HAP-1 (cell line): ENCODE measurements around the gene TMEM205.
"Not testable (repeated sequence)": the region's sequence is repeated elsewhere in the genome, so short reads cannot be mapped to it uniquely, and the experiment has no call there.

Experiments used
- DNase-seq, 2 experiments: peaks; one replicate each; pipeline ENCODE4 v3.0.0-alpha.2; 2016 to 2020; ENCODE audit warnings: low spot score in 2 of 2
- H3K27me3 ChIP-seq: fragments of 250-450 bp; sonication (Bioruptor Pico); 2 replicates; pipeline ENCODE4 v1.5.1; 2020; ENCODE audit warnings: low read depth, mild to moderate bottlenecking, moderate library complexity
- H3K36me3 ChIP-seq: fragments of 250-450 bp; sonication (Bioruptor Pico); replicated peaks from 2 replicates; pipeline ENCODE4 v1.5.1; 2020; ENCODE audit warnings: mild to moderate bottlenecking
- H3K4me1 ChIP-seq: fragments of 250-450 bp; sonication (Bioruptor Pico); 2 replicates; pipeline ENCODE4 v1.5.1; 2020; ENCODE audit warnings: mild to moderate bottlenecking
- H3K4me3 ChIP-seq: fragments of 250-450 bp; sonication (Bioruptor Pico); 2 replicates; pipeline ENCODE4 v1.5.1; 2020; ENCODE audit warnings: mild to moderate bottlenecking, moderate library complexity
- H3K9me3 ChIP-seq: fragments of 250-450 bp; sonication (Bioruptor Pico); 2 replicates; pipeline ENCODE4 v1.5.1; 2020; ENCODE audit warnings: mild to moderate bottlenecking, moderate library complexity
- in situ Hi-C: fragments of 300-500 bp; cut with MboI; formaldehyde crosslinking; loops from 3 replicates; pipeline ENCODE4 v1.14.3; 2020; ENCODE audit warnings: low sequenced_read_pairs, inconsistent platforms, mixed read lengths

The TMEM205 gene

GRCh38 chr19:11339254-11340098 lies 6.6 kb downstream of the TMEM205 start, which contains the start of gene RAB3D:
Gene RAB3D, minus strand, starts transcription at chr19:11339657. Its CDS starts 2,258 bp downstream, at chr19:11337399.
- peak; percentile 92 to 98 for DNase-seq
- Histone ChIP-seq H3K4me1 (peaks cover 8% of the 10 kb centered on the region; the same call in 1 of the 2 replicates), H3K36me3 (peaks cover 8% of the 10 kb centered on the region), H3K27me3 (no peaks in the 10 kb centered on the region), H3K9me3 (0 out of 2 replicates have a peak, but pooled peaks cover 2% of the 10 kb centered on the region), H3K4me3 (peak within 1 kb of the TSS; percentile 68)
- in situ Hi-C loops, result no loop called here

DNA sequence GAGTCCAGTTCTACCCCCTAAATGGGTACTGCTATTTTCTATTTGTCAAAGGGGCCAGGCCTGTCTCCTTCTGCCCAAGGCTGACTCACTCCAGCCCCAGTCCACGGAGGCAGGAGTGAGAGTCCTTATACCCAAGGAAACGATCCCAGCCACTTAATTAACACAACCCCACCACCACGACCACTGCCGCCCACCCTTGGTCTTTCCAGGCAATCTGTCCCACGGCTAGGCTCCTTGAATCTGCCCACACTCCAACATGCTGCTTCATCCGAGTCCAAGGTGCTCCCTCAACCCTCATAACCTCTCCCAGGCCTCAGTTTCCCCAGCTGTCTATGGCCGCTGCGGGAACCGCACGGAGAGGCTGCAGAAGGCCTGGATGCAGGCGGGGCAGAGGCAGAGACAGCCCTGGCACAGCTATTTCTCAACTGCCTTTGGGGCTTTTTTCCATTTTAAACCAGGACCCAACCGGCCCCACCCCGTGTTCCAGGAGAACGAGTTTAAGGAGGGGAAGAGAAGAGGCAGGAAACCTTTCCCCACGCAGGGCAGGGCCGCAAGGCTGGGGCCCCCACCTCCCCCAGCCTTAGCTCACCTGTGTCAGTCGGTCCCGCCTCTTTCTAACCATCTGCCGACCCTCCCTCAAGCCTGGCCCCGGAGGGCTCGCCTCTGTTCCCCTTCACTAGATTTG lies 7.4 kb downstream of the TMEM205 start:
- peaks cover 8% of the 10 kb centered on the region; the same call in 1 of the 2 replicates for H3K4me1 ChIP-seq
- 0 out of 2 replicates have a peak, but pooled peaks cover 2% of the 10 kb centered on the region for H3K9me3 ChIP-seq
- H3K36me3 ChIP-seq, result peaks cover 8% of the 10 kb centered on the region
- in situ Hi-C loops, result no loop called here
- peak overlapping the region; percentile 68 for H3K4me3 ChIP-seq
- DNase-seq, result no peak
- H3K27me3 ChIP-seq, result no peaks in the 10 kb centered on the region

- no peak overlapping the region for H3K4me3 ChIP-seq
- 0 out of 2 replicates have a peak, but pooled peaks cover 2% of the 10 kb centered on the region for H3K9me3 ChIP-seq
- in situ Hi-C loops, result no loop called here
- DNase-seq, result no peak
- no peaks in the 10 kb centered on the region for H3K27me3 ChIP-seq
- H3K36me3 ChIP-seq, result peaks cover 8% of the 10 kb centered on the region
- peaks cover 8% of the 10 kb centered on the region; the same call in 1 of the 2 replicates for H3K4me1 ChIP-seq
These were observed 7.9 kb downstream of the TMEM205 start for GRCh38 chr19:11338121-11338520.

GRCh38 chr19:11337080-11337479 lies 9.0 kb downstream of the TMEM205 start:
- no peaks in the 10 kb centered on the region for H3K27me3 ChIP-seq
- no peak for DNase-seq
- 0 out of 2 replicates have a peak, but pooled peaks cover 2% of the 10 kb centered on the region for H3K9me3 ChIP-seq
- H3K36me3 ChIP-seq, result peaks cover 8% of the 10 kb centered on the region
- in situ Hi-C loops, result no loop called here
- H3K4me3 ChIP-seq, result no peak overlapping the region
- H3K4me1 ChIP-seq, result peaks cover 8% of the 10 kb centered on the region; the same call in 1 of the 2 replicates

DNA sequence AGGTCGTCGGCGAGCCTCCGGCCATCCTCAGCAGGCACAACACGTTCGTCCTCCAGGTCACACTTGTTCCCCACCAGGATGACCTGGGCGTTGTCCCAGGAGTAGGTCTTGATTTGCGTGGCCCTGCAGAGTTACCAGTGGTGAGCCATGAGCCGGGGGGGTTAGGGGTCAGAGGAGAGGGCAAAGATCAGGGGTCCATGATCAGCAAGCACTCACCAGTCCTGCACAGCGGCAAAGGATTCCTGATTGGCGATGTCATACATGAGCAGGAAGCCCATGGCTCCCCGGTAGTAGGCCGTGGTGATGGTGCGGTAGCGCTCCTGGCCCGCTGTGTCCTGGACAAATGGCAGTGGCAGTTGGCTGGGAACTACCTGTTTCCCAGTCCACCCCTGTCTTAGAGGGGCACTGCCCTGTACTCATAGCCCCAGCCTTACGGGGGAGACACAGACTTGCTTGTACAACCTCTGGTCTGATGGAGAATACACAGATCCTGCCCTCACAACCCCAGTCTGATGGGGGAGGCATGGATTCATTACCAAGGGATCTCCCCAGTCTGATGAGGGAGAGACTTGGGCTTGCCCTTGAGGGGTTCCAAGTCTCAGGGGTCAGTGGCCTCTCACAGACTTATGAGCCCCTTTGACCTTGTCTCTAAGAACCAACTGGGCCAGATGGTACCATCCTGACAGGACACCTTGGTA lies 10.5 kb downstream of the TMEM205 start:
- H3K4me1 ChIP-seq, result peaks cover 8% of the 10 kb centered on the region; the same call in 1 of the 2 replicates
- no peaks in the 10 kb centered on the region for H3K9me3 ChIP-seq
- peaks cover 8% of the 10 kb centered on the region for H3K36me3 ChIP-seq
- H3K27me3 ChIP-seq, result no peaks in the 10 kb centered on the region
- H3K4me3 ChIP-seq, result no peak overlapping the region
- in situ Hi-C loops, result no loop called here
- DNase-seq, result no peak

- H3K9me3 ChIP-seq, H3K4me1 ChIP-seq, in situ Hi-C loops, H3K27me3 ChIP-seq, H3K4me3 ChIP-seq, H3K36me3 ChIP-seq: not testable (repeated sequence)
- DNase-seq, result peak in 1 of 2 experiments; percentile 47
These were observed 12.2 kb downstream of the TMEM205 start for GRCh38 chr19:11333838-11334237.

DNA sequence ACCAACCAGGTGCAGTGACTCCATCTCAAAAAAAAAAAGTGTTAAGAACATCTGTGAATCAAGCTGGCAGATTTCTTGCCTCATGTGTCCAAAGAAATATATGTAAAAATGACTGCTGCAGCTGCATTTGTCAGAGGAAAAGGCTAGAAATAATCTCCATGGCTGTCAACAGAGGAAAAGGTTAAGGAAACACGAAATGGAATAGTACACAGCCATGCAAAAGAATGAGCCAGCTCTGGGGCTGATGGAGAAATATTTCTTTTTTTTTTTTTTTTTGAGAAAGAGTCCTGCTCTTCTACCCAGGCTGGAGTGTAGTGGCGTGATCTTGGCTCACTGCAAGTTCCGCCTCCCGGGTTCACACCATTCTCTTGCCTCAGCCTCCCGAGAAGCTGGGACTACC lies 13.2 kb downstream of the TMEM205 start:
- Histone ChIP-seq H3K4me1 (peaks cover 3% of the 10 kb centered on the region), H3K27me3 (no peaks in the 10 kb centered on the region), H3K9me3 (no peaks in the 10 kb centered on the region), H3K4me3 (no peak overlapping the region), H3K36me3 (peaks cover 8% of the 10 kb centered on the region)
- in situ Hi-C loops, result no loop called here
- no peak for DNase-seq

- H3K36me3 ChIP-seq, result peaks cover 8% of the 10 kb centered on the region
- no peaks in the 10 kb centered on the region for H3K27me3 ChIP-seq
- DNase-seq, result no peak
- H3K4me1 ChIP-seq, result peaks cover 3% of the 10 kb centered on the region
- in situ Hi-C loops, result no loop called here
- H3K9me3 ChIP-seq, result no peaks in the 10 kb centered on the region
- H3K4me3 ChIP-seq, result no peak overlapping the region
These were observed 14.6 kb downstream of the TMEM205 start for GRCh38 chr19:11331502-11331901.

DNA sequence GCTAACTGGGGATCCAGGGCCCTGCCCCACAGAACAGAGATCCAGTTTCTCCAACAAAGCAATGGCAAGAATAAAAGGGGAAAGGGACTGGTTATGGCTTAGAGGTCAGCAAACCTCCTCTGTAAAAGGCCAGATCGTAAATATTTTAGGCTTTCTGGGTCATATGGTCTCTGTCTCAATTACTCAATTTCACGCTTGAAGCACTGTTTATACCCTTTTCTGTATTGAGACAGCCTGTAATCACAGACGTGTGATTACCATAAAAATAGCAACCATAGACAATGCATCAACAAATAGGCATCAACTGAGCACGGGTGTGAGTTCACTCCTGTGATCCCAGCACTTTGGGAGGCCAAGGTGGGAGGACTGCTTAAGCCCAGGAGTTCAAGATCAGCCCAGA lies 15.9 kb downstream of the TMEM205 start:
- peak in 1 of 2 experiments; percentile 53 for DNase-seq
- in situ Hi-C loops, result no loop called here
- Histone ChIP-seq H3K27me3 (no peaks in the 10 kb centered on the region), H3K9me3 (no peaks in the 10 kb centered on the region), H3K4me1 (peaks cover 3% of the 10 kb centered on the region), H3K36me3 (peaks cover 5% of the 10 kb centered on the region), H3K4me3 (no peak overlapping the region)

DNA sequence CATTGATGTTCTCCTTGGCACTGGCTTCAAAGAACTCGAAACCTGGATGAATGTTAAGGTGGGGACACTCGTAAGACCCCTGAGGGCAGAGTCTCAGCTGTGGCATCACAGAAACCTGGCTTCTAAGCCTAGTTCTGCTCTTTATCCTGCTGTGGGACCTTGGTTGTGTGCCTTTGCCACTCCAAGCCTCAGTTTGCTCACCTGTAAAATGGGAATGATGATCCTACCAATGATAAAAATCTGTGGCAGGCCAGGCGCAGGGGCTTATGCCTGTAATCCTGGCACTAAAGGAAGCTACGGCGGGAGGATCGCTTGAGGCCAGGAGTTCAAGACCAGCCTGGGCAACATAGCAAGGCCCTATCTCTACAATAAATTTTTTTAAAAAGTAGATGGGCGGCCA lies 20.5 kb downstream of the TMEM205 start:
- DNase-seq, result no peak
- Histone ChIP-seq H3K4me1 (peaks cover 3% of the 10 kb centered on the region), H3K36me3 (no peaks in the 10 kb centered on the region), H3K9me3 (no peaks in the 10 kb centered on the region), H3K27me3 (no peaks in the 10 kb centered on the region), H3K4me3 (no peak overlapping the region)
- in situ Hi-C loops, result no loop called here

DNA sequence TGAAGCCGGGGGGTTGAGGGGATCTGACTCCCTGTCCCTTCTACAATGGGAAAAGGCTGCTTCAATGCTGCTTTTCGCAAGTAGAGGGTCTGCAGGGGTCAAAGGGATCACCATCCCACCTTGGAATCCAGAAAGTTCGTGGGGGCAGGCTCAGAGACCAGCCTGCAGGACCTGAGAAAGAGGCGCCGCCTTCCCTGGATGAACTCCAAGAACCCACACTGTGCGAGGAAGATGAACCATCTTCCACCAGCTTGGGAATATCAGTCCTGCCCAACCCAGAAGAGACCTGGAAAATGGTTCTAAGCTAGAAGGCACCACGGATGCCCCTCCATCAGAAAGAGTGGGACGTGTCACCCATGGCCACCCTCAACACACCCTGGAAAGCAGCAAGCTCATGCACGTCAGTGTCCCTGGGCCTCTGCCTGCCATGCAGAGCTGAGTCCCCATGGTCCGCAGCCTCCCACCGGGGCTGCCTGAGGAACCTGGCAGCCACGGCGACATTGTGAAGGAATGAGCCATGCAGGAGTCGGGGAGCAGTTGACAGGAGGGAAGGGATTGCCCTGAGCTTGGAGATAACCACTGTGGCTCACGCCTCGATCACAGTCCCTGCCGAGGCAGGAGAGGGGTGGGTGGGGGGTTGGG lies 21.2 kb downstream of the TMEM205 start:
- Histone ChIP-seq H3K4me1 (peaks cover 1% of the 10 kb centered on the region), H3K9me3 (no peaks in the 10 kb centered on the region), H3K4me3 (no peak overlapping the region), H3K27me3 (no peaks in the 10 kb centered on the region), H3K36me3 (no peaks in the 10 kb centered on the region)
- in situ Hi-C loops, result no loop called here
- no peak for DNase-seq

DNA sequence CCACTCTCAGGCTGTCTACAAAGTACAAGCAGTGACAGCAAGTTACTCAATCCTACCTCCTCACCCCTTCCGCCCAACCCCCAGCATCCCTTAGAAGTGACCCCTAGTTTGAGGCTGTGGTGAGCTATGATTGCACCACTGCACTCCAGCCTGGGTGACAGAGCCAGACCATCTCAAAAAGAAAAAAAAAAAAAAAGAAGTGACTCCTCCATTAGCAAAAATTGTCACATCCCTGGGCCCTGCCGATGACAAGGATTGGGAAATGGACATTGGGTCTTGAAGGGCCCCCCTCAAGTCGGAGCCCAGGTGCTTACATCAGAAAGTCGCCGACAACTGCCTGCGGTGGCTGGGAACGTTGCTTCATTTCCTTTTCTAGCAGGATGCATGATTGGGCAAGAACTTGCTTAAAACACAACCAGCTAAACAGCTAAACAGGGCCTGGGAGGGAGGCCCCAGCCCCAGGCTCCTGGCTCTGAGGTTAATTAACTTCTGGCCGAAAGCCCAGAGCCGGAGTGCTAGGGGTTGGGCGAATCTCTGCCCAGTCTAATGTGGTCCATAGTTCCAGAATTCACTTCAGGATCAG lies 21.9 kb downstream of the TMEM205 start:
- H3K27me3 ChIP-seq, result no peaks in the 10 kb centered on the region
- no peaks in the 10 kb centered on the region for H3K36me3 ChIP-seq
- H3K9me3 ChIP-seq, result no peaks in the 10 kb centered on the region
- no peak overlapping the region for H3K4me3 ChIP-seq
- in situ Hi-C loops, result no loop called here
- H3K4me1 ChIP-seq, result no peaks in the 10 kb centered on the region
- DNase-seq, result peak in 1 of 2 experiments; percentile 49

DNA sequence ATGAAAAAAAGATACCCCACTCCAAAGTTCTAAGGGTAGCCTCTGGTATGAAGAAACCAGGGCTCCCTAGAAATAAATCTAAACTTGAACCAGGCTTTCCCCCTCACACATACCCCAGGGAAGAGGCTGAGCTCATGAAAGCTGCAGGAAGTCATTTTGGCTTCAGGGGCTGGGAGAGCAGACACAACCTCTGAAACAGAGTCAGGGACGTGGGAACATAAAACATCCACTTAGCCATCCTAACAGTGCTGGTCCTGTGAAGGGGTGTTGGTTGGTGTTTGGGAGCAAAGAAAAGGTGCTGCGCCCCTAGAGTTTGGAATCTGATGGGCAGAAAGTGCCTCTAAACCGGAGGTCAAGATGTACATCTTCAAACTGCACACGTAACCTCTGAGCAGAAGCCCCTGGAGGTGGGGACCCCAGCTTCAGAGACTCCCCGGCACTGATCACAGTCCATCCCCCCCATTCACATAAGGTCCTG lies 22.4 kb downstream of the TMEM205 start:
- no peak overlapping the region for H3K4me3 ChIP-seq
- H3K4me1 ChIP-seq, result no peaks in the 10 kb centered on the region

More for the DNA sequence above, 22.4 kb downstream of the TMEM205 start:
- Histone ChIP-seq H3K27me3 (no peaks in the 10 kb centered on the region), H3K36me3 (no peaks in the 10 kb centered on the region), H3K9me3 (no peaks in the 10 kb centered on the region)
- DNase-seq, result no peak
- in situ Hi-C loops, result no loop called here
